Naive B cell (primary cell): Measurements from ENCODE around the gene LRCOL1. TPM values are rescaled to one million over a fixed set of nuclear protein-coding genes. Genes with fewer than 3 reads are reported as not detected.

Experiments used
- ATAC-seq, 2 donors: fragments of 150-1000 bp; cut with Tn5 transposase; 2 replicates each; pipeline ENCODE4 v1.10.0; 2021; ENCODE audit warnings: low read depth in 2 of 2, mild to moderate bottlenecking in 2 of 2, moderate library complexity in 2 of 2
- DNase-seq: peaks from one replicate; pipeline ENCODE4 v3.0.0; 2022
- H3K27ac Mint-ChIP-seq, 6 donors: one replicate each; pipeline ENCODE4 v1.8.0; 2020 to 2022; ENCODE audit warnings: mild to moderate bottlenecking in 6 of 6, mixed read lengths in 6 of 6, moderate library complexity in 5 of 6, inconsistent platforms in 2 of 6
- H3K27me3 Mint-ChIP-seq, 3 donors: one replicate each; pipeline ENCODE4 v1.8.0; 2021 to 2022; ENCODE audit warnings: mixed read lengths in 3 of 3, mild to moderate bottlenecking in 1 of 3
- H3K36me3 Mint-ChIP-seq, 2 donors: one replicate each; pipeline ENCODE4 v1.8.0; 2020 to 2022; ENCODE audit warnings: mixed read lengths in 2 of 2, inconsistent platforms in 1 of 2, mild to moderate bottlenecking in 1 of 2
- H3K4me1 Mint-ChIP-seq, 3 donors: one replicate each; pipeline ENCODE4 v1.8.0; 2020 to 2022; ENCODE audit warnings: mixed read lengths in 3 of 3, inconsistent platforms in 1 of 3, mild to moderate bottlenecking in 1 of 3, moderate library complexity in 1 of 3
- H3K4me3 Mint-ChIP-seq, 8 donors: one replicate each; pipeline ENCODE4 v1.8.0; 2020 to 2022; ENCODE audit warnings: mild to moderate bottlenecking in 8 of 8, mixed read lengths in 8 of 8, moderate library complexity in 8 of 8, inconsistent platforms in 2 of 8
- H3K9me3 Mint-ChIP-seq, 7 donors: one replicate each; pipeline ENCODE4 v1.8.0; 2020 to 2022; ENCODE audit warnings: mixed read lengths in 7 of 7, mild to moderate bottlenecking in 5 of 7, inconsistent platforms in 2 of 7, moderate library complexity in 1 of 7
- polyA plus RNA-seq, 6 donors: library from polyadenylated mRNA; unstranded; fragments of 300-500 nt; fragmentation: Illumina TruSeq; gene quantifications; one replicate each; pipeline ENCODE4 v1.2.3, GENCODE V29; 2021; ENCODE audit warnings: low read depth in 6 of 6

Gene LRCOL1
- polyA plus RNA-seq, 6 donors from 2014 or later, result not detected

GRCh38 chr12:132554845-132555630 lies 55.3 kb downstream of the LRCOL1 start:
- no peaks in the 10 kb centered on the region for H3K27me3 Mint-ChIP-seq
- peaks cover 0 to 5% of the 10 kb centered on the region in 2 donors for H3K36me3 Mint-ChIP-seq
- peak; percentile 16 for DNase-seq
- H3K9me3 Mint-ChIP-seq, result peaks cover 0 to 2% (median 0%) of the 10 kb centered on the region in 7 donors
- peak overlapping the region in 1 of 8 donors; percentile 24 for H3K4me3 Mint-ChIP-seq
- ATAC-seq, result no peak
- H3K27ac Mint-ChIP-seq, result no peak overlapping the region
- H3K4me1 Mint-ChIP-seq, result peaks cover 16 to 35% (median 26%) of the 10 kb centered on the region in 3 donors

Other genes starting within 250 kb of the LRCOL1 start
- 1 to 10 TPM in 5 of 6 donors, under 1 TPM in 1; 0.60 to 5.8 (median 2.9) TPM for gene FBRSL1, start 120.4 kb downstream of the LRCOL1 start, polyA plus RNA-seq
- not detected for gene P2RX2, start 8.2 kb upstream of the LRCOL1 start, polyA plus RNA-seq
- gene POLE, start 76.8 kb upstream of the LRCOL1 start, polyA plus RNA-seq, result 1 to 10 TPM in 5 of 6 donors, not detected in 1; 1.7 to 8.2 (median 2.6) TPM
- gene PXMP2, start 77.0 kb upstream of the LRCOL1 start, polyA plus RNA-seq, result 10 to 100 TPM in 1 of 6 donors, 1 to 10 TPM in 5; 6.2 to 10.4 (median 7.9) TPM
- gene PGAM5, start 100.3 kb upstream of the LRCOL1 start, polyA plus RNA-seq, result 10 to 100 TPM; 13.0 to 34.0 (median 23.8) TPM
- 10 to 100 TPM; 17.4 to 41.3 (median 27.8) TPM for gene ANKLE2, start 151.2 kb upstream of the LRCOL1 start, polyA plus RNA-seq
- 10 to 100 TPM in 1 of 6 donors, 1 to 10 TPM in 4, under 1 TPM in 1; 0.17 to 13.6 (median 4.8) TPM for gene GOLGA3, start 218.3 kb upstream of the LRCOL1 start, polyA plus RNA-seq